DMS79 treated with DMSO at 0.1 percent for 48 hours (cell line): ENCODE data around the gene EIF2AK2.
"Not testable (repeated sequence)": the region's sequence is repeated elsewhere in the genome, so short reads cannot be mapped to it uniquely, and the experiment has no call there.

Experiments
- DNase-seq: peaks from one replicate; lab custom pipeline; 2025; lab: John Stamatoyannopoulos, UW

EIF2AK2 gene

DNA sequence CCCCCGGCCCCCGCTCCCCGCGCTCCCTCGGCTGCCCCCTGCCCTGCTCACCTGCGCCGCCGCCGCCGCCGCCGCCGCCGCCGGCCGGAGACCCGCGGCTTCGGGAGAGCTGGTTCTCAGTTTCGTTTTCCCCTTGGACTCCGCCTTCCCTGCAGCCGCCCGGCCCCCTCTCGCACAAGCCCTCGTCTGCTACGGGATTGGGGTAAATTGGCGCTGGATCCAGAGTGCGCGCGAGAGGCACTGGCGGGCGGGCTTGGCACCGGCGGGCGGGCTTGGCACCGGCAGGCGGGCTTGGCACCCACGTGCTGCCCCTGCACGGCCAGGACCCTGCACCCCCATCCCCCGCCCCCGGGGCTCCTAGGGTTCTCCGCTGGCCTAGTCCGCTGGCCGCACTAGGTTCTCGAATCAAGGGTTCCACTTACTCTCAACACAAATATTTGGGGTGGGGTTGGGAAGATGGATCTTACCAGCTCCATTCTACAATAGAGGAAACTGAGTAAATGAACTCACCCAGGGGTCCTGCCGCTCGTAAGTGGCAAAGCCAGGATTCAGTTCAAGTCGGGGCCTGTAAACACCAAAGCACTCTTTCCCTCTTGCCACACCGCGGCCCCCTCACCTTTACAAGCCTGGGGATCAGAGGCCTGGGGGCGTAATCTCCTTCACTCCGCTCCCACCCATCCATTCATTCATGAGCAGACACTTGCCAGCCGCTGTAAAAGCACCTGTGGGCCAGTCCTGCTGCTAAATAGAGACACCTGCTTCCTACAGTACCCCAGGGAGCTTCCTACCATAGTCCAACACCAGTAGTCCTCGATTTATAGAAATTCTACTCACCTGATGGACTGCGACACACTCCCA lies at the start of gene EIF2AK2:
TSS of gene EIF2AK2 (minus strand) at position 124 of the 858 bp plus-strand sequence. CDS start 9,174 bp downstream, outside the sequence.
- DNase-seq: peak; percentile 85

DNA sequence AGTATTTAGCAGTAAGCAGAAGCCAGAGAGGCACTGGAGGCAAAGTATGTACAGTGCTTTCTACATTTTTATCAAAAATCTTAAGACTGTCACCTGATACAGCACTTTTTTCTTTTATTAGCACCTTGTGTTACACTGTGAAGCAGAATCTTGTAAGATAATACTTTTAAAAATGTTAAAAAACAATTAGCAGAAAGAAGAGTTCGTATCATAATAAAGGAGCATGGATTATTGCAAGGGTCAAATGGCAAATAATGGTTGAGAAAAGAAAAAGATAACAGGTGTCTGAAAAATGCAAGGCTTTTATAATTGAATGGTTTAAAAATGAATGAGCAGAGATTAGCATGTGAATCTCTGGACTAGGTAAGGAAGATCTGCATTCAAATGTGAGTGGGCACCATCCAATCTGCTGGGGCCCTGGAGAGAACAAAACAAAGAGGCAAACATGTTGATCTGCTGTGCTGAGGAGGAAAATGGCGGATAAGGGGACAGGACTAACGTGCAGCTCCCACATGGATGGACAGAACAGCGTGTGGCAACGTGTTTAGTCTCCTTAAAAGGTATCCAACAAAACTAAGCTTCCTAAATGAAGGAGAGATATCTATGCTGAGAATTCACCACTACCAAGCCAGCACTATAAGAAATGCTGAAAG lies 49.0 kb upstream of the EIF2AK2 start:
- DNase-seq: no peak

DNA sequence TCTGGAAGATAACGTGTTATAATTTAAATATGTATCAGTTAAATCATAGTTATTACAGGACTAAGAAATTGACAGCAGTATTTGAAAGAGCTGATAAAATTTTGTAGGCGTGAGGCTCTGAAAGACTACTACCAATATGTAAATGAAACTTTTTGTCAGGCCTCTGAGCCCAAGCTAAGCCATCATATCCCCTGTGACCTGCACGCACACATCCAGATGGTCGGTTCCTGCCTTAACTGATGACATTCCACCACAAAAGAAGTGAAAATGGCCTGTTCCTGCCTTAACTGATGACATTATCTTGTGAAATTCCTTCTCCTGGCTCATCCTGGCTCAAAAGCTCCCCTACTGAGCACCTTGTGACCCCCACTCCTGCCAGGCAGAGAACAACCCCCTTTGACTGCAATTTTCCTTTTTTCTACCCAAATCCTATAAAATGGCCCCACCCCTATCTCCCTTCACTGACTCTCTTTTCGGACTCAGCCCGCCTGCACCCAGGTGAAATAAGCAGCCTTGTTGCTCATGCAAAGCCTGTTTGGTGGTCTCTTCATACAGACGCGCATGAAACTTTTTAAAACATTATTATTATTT lies 48.4 kb upstream of the EIF2AK2 start:
- DNase-seq: not testable (repeated sequence)

DNA sequence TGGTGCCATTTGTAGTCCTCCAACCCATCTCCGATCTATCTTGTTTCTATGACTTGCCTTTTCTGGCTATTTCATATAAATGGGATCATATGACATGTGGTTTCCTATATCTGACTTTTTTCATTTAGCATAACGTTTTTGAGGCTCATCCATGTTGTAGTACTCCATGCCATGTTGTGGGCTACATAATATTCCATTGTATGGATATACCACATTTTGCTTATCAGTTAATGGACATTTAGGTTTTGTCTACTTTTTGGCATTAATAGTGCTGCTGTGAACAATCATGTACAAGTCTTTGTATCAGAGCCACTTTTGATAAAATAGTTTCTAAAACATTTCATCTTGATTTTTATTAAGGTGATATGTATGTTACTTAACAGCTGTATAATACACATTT lies 46.9 kb upstream of the EIF2AK2 start:
- no peak for DNase-seq

DNA sequence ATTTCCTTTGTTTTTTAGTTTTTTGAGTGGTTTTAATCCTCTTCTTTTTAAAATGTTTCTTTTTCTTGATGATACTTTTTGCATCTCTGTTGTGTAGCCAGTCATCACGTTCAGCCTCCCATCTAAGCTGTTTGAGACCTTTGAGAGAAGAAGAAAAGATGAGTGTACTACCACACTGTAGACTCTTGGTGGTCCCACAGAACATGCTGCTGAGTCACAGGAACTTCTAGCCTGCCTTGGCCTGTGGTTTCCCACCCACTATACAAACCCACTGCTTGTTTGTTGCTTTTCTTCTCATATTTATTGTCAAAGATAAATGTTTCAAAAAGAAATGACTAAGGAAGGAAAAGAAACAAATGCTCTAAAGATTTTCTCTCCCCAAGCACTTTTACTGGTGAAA lies 45.0 kb upstream of the EIF2AK2 start:
- no peak for DNase-seq

DNA sequence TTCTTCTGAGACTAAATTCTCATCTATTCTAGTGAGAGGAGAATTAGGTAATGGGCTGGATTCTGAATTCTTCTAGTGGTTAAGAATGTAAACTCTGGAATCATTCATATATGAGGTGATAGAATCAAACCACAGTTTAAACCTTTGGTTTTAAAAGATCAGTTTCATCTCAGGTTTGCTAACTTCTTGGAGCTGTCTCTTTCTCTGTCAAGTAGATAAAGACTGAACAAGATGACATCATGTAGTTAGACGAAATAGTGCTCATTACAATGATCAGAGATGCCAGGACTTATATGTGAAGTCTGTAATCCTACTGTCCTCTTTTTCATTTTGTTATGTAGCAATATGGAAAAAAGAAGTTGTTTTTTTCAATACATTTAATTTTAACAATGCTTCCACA lies 44.4 kb upstream of the EIF2AK2 start:
- no peak for DNase-seq

DNA sequence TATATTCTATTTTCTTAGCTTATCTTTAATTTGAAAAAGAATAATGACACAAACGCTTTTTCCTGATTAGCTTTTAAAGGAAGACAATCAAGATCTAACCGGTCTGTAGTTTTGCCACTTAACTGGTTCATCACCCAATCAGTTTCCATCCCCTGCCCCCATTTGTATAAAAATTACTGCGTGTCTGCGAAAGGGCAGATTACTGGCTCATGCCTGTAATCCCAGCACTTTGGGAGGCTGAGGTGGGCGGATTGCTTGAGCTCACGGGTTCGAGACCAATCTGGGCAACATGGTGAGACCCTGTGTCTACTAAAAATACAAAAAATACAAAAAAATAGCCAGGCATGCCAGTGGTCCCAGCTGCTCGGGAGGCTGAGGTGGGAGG lies 41.9 kb upstream of the EIF2AK2 start:
- no peak for DNase-seq

DNA sequence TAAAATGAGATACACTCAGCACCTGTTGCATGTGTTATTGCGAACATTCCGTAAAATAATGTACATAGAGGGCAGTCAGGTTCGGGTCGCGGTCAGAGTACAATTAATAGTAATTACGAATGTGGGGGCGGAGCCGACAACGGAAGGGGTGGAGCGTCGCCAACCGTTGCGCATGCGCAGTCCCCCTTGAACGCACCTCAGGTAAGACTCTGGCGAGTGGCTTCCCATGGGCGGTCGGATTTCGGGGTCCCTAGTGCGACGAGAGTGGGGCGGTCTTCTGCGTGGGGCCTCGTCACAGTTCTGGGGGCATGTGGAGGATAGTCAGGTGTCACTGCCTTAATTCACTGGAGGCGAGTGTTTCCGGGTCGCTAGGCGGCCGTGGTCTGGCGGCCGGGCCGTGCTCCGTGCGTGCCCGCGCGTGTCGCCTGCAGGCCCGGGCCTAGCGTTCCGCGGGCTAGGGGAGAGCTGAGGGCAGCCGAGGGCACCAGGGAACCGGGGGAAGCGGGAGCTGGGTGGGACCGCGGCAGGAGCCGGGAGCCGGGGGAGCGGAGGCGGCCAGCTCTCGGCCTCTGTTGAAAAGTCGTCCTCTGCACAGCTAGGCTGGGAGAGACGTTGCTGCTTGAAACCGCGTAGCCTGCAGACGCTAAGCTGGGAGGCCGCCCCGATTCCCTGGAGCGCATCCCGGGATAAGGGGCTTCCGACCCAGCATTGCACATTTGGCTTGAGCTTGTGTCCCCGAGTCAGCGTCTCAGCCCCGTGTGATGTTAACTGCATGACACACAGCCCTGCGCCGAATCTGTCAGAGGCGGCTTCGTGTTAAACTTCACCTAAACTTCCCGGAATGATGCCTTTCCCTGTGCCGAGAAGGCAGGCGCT lies 39.8 kb upstream of the EIF2AK2 start, which contains the start of gene CEBPZOS:
TSS of gene CEBPZOS (plus strand) at position 177 of the 876 bp plus-strand sequence. CDS start 3,209 bp downstream, outside the sequence.
- peak; percentile 85 for DNase-seq

DNA sequence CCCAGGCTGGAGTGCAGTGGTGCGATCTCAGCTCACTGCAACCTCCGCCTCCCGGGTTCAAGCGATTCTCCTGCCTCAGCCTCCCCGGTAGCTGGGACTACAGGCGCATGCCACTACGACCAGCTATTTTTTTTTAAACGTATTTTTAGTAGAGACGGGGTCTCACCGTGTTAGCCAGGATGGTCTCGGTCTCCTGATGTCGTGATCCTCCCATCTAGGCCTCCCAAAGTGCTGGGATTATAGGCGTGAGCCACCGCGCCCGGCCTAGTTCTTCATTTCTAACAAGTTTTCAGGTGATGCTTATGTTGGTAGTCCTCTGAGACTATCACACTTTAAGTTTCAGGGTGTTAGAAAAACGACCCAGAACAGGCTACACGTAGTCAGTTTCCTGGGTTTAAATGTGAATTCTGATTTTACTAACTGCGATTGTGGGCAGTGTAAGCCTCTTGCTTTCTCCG lies 39.1 kb upstream of the EIF2AK2 start:
- not testable (repeated sequence) for DNase-seq

DNA sequence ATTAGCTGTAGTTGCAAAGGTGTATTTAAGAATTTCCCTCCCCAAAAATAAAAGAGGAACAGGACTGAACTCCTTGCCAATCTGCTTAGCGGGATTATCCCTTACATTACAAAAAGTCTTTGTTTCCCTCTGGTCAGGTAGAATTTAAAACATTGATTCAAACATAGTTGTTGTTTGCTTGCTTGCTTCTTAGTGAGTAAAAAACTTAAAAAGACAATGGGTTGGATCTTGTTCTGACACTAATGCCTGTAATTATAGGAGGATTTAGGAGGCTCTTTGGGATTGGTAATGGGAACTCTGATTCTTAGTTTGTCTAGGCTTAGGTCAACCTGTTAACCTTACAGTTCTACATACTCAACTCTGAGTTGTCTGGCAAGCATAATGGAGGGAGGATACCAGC lies 35.8 kb upstream of the EIF2AK2 start:
- DNase-seq: no peak

DNA sequence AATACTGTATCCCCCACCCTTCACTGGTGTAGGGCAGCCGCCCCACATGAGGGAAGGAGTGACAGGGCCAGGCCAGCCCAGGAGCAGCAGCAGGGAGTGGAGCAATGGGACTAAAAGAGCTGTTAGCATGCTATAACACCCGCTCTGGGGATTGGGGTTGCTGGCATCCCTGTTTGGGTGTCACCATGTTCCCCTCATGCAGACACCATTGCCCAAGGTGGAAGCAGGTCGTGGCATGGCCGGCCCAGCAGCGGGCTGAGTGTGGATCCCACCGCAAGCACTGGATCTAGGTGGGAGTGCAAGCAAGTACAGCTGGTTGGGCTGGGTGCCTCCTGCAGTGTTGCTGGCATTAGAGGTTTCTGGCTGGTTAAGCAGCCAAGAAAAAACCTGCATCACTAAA lies 35.0 kb upstream of the EIF2AK2 start:
- no peak for DNase-seq

DNA sequence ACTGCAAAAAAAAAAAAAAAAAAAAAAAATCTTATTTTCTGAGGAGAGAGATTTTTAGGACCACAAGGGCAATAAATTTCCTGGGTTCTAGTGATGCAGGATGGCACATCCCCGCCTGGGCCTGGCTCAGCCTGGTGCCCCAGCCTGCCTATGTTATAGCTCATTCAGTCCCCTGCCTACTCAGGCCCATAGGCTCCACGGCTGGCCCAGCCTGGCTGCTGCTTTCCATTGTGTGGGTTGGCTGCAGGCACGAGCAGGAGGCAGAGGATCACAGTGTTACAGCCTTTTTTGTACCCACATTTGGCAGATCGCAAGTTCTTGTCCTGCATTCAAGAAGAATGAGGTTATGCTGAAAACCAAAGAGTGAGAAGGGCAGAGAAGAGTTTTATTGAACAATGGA lies 34.5 kb upstream of the EIF2AK2 start:
- DNase-seq: no peak

DNA sequence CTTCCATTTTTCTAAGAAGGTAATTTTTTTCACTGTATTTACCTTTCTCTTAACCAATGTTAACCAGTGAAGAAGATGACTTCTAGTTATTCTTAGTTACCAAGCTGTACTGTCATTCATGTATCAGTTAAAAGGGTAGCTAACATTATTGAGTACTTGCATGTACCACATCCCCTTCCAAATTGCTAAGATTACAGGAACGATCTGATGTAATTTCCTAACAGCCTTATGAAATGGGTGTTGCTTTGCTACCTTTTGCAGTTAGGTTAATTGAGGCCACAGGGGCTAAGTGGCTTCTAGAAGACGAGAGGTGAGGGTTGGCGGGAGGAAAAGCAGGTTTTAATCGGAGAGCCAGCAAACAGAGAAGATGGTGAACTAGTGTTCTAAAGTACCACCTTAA lies 33.5 kb upstream of the EIF2AK2 start:
- no peak for DNase-seq

DNA sequence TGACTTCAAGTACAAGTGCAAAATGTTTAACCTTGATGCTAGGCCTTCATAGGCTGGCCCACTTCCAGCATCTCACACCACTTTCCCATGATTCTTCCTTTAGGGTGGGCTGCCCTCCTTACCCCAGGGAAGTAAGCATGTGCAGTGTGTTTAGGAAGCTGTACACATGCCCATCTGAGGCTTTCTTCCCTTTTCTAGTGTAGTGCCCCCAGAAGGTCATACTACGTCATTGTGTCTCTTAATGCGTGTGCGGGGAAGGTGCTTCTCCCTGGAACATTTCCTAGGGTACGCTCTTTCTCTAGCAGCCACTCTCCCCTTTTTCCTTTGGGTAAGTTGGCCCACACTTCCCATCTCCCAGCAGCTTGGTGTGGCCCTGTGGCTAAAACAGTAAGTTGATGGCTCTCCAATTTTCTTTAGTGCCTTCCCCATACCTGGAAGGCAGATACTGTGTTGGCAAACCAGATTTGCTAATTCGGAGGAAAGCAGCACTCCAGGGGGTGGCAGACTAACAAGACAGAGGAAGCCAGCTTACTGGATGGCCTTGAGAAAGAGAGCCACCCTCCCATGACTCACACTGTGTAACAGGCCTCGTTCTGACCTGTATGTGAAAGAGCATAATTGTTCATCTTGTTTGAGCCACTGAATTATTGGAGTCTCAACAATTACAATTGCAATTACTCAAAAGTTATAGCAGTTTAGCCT lies 32.8 kb upstream of the EIF2AK2 start:
- DNase-seq: no peak

DNA sequence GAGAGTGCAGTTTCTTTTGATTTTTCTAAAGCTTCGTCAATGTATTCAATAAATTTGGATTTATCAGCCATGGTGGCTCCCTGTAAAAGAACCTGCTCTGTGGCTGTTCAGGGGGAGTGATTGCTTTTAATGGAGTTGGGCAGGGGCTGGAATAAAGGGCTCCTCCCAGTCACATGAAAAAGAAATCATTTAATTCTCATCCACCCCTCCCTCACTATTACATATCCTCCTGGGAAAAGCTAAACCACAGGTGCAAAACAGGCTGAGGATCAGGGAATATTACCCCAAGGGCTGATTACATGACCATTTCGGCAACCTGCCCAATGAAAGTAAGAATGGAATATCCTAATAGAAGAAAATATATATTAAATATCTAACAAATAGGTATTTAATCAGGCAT lies 31.8 kb upstream of the EIF2AK2 start, which contains the start of gene SULT6B1:
TSS of gene SULT6B1 (minus strand) at position 101 of the 400 bp plus-strand sequence. CDS start at position 71, 30 bp downstream.
- DNase-seq: no peak

DNA sequence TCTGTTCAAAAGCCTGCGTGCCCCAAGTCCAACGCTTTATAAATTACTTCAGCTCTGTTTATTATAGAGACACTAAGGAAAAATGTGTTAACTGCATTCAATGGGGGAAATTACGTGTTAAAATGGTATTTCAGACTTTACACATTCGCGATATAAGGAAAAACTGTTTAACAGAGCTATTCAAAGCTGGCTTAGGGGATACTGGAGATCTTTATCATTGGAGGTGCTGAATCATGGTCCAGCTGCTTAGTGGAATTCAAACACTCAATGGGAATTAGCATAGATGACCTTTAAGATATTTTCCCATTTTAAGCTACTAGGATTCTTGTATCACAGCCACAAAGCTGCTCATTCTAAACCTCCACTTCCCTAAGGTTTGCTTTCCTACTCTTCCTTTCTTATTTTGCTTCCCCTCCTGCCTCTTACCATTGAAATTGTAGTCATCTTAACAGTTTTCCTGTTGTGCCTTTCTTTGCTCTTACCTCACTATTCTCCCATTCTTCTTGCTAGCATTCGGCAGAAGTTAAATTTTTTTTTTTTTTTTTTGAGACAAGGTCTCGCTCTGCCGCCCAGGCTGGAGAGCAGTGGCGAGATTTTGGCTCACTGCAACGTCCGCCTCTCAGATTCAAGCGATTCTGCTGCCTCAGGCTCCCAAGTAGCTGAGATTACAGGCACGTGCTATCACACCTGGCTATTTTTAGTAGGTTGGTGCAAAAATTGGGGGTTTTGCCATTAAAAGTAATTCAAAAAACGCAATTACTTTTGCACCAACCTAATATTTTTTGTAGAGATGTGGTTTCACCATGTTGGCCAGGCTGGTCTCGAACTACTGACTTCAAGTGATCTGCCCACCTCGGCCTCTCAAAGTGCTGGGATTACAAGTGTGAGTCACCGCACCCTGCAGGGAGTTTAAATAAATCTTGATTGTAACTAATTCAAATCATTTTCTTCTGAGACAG lies 25.2 kb upstream of the EIF2AK2 start:
- no peak for DNase-seq

DNA sequence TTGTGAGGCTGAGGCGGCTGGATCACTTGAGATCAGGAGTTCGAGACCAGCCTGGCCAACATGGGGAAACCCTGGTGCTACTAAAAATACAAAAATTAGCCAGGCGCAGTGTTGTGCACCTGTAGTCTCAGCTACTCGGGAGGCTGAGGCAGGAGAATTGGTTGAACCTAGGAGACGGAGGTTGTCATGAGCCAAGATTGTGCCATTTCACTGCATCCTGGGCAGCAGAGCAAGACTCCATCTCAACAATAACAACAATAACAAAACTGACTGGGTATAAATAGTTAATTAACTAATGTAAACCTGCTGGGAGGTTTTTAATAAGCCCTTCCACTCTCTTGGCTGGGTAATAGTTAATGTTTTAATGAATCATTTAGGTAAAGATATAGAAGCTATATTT lies 23.9 kb upstream of the EIF2AK2 start:
- no peak for DNase-seq

DNA sequence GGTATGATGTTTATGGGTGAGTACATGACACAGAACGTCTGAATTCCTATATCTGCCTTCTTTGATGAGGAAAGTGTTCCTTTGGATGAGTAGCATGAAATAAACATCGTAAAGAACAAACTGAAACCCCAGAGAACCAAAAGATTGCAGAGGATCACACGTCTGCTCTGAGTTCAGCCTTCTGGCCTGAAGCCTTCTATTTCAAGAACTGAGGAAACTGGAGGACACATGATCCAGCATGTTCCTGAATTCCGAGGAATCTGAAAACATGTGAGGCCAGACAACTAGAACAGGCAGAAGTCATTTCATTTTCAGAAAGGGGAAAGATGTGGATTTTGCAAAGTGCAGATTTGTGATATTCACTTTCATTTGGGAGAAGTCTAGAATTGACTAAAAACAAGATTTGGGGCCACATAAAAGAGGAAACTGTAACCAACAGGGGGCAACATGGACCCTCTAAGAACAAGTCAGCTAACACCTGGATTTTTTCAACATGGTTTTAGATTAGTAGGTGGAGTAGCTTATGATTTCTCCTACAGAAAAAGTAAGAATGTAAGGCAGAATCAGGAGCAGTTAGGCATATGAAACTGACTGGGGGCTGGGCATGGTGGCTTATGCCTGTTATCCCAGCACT lies 23.3 kb upstream of the EIF2AK2 start:
- DNase-seq: no peak

DNA sequence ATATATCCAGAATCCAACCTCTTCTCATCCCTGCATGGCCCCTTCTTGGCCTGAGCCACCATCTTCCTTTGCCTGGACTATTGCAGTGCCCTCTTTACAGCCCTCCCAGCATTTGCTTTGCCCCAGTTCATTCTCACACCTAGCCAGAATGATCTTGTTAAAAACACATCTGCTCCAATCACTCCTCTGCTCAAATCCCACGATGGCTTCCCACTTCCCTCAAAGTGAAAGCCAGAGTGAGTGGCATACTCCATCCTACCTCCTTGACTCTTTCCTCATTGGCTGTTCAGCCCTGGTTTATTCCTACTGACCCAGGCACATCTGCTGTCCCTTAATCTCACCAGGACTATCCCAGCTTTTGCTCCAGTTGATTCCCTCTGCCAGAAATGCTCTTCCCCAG lies 17.0 kb upstream of the EIF2AK2 start:
- no peak for DNase-seq

DNA sequence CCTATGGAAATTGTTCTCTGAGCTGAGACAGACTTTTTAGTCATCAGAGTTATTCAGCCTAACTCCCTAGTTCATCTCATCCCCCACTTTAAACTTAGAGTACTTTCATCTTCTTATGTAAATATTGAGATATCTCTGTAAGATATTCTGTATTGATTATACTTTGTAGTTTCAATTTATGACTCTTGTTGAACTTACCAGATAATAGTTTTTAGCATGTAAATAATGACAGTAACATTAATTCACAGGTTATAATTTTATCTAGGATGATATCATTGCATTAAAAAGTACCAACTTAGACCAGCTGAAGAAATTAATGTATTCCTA lies 14.8 kb upstream of the EIF2AK2 start:
- no peak for DNase-seq
